ELF-1 (cell line): Measurements from ENCODE around the gene PI4KA.
"Not testable (repeated sequence)": the region's sequence is repeated elsewhere in the genome, so short reads cannot be mapped to it uniquely, and the experiment has no call there.

Experiments used
- DNase-seq: peaks from one replicate; pipeline ENCODE4 v3.0.0-alpha.2; 2016; ENCODE audit warnings: low read depth, low spot score

PI4KA gene

DNA sequence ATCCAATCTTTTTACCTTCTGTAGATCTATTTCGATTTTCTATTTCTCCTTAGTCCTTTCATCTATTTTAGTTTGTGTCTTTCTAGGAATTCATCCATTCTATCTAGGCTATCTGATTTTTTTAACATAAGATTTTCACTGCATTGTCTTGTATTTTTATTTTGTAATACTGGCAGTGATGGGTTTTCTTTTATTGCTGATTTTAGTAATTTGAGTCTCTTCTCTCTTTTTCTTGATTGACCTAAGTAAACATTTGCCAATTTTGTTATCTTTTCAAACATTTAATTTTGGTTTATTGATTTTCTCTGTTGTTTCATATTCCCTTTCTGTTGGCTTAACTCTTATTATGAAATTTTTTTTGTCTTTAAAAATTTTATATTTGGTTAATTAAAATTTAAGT lies 192.1 kb downstream of the PI4KA start:
- no peak for DNase-seq

GRCh38 chr22:20664594-20664959 lies 194.0 kb downstream of the PI4KA start:
- no peak for DNase-seq

DNA sequence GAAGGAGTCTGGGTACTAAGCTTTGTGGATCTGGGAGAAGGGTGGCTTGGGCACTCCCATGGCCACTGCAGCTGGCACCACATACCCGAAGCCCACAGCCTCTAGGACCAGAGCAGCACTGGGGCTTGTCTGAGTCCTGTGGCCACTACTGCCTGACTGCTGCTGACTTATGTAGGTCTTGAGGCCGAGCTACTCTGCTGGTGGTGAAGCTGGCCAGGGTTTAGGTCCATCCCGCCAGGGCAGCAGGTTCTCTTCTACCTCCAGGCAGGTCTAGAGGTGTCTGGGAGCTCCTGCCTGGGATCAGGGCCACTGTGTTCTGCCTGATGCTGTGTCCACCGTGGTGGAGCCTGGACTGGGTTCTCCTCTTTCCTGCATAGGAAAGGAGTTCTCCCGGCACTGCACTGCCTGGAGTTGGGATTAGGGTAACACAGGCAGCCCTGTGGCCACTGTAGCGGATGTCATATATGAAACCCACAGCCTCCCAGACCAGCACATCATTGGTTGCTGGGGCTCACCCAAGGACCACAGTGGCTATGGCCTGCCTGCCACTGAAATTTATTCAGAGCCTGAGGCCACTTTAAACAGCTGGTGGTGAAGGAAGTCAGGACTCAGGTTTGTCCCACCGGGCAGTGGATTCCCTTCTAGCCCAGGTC lies 194.5 kb downstream of the PI4KA start:
- no peak for DNase-seq

- DNase-seq = no peak
These were observed 195.3 kb downstream of the PI4KA start for GRCh38 chr22:20663137-20663828.

DNA sequence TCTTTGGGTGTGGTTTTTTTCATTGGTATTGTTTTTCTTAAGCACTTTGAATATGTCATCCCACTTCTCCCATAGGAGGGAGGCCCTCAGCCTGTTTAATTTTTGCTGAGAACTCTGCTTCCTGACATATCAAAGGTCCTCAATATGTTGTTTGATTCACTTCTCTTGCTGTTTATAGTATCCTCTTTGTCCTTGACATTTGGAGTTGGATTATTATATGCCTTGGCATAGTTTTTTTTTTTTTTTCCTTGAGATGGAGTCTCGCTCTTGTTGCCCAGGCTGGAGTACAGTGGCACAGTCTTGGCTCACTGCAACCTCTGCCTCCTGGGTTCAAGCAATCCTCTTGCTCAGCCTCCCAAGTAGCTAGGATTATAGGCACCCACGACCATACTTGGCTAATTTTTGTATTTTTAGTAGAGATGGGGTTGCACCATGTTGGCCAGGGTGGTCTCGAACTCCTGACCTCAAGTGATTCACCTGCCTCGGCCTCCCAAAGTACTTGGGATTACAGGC lies 196.0 kb downstream of the PI4KA start:
- DNase-seq = not testable (repeated sequence)

DNA sequence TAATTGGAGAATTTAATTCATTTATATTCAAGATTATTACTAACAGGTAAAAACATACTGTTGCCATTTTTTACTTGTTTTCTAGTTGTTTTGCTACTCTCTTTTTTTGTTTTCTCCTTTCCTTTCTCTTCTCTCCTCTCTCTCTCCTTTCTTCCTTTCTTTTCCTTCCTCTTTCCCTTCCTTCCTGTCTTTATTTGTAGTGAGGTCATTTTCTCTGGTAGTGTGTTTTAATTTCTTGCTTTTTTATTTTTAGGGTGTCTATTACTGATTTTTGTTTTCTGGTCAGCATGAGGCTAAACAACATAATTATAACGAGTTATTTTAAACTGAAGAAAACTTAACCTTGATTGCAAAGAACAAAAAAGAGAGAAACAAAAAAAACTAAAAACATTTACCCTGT lies 197.1 kb downstream of the PI4KA start:
- DNase-seq = no peak

DNA sequence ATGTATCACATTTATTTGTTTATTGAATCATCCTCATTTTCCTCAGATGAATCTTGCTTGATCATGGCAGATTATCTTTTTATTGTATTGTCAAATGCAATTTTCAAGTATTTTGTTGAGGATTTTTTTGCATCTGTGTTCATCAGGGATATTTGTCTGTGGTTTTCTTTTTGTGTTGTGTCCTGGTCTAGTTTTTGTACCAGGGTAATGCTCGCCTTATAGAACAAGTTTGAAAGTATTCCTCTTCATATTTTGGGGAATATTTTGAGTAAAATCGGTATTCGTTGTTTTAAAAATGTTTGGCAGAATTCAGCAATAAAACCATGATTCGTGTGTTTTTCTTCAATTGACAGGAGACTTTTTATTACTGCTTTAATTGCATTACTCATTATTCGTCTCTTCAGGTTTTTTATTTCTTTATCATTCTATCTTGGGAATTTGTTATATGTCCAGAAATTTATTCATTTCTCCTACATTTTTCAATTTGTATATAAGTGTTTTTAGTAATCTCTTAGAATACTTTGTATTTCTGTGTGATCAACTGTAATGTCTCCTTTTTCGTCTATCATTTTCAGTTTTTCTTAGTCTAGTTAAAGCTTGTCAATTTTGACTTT lies 198.1 kb downstream of the PI4KA start:
- no peak for DNase-seq

DNA sequence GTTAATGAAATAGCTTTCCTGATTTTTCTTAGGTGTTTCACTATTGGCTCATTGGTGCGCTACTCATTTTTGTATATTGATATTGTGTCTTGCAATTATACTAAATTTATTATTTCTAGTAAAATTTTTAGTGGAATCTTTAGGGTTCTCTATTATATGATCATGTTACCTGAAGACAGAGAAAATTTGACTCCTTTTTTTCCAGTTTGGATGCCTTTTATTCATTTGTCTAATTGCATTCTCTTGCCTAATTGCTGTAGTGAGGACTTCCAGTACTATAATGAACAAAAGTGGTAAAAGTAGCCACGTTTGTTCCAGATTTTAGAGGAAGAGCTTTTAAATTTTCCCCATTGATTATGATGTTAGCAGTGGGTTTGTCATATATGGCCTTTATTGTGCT lies 198.7 kb downstream of the PI4KA start:
- no peak for DNase-seq

- no peak for DNase-seq
These were observed 199.4 kb downstream of the PI4KA start for GRCh38 chr22:20659258-20659657.

DNA sequence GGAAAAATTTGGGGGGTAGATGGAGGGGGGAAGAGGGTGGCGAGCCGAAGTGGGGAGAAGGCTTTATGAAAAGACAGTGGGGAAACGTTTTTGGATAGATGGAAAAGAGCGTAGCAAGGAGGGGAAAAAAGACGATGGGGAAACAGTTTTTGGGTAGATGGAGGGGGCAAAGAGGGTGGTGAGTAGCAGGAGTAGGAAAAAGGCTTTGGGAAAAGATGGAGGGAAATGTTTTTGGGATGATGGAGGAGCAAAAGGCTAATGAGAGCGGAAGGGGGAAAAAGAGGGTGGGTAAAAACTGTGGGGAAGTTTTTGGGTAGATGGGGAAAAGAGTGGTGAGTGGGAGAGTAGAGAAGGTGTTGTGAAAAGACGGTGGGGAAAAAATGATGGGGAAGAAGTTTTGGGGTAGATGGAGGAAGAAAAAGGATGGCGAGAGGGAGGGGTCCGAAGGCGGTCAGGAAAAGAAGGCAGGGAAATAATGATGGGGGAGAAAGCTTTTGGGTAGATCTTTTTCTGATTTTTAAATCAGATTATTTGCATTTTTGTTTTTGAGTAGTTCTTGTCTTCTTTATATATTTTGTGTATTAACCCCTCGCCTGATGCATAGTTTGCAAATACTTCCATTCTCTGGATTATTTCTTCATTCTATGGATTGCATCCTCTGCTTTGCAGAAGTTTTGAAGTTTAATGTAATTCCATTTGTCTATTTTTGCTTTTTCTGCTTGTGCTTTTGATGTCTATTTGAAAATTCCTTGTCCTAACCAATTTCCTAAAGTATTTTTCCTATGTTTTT lies 200.0 kb downstream of the PI4KA start:
- no peak for DNase-seq

DNA sequence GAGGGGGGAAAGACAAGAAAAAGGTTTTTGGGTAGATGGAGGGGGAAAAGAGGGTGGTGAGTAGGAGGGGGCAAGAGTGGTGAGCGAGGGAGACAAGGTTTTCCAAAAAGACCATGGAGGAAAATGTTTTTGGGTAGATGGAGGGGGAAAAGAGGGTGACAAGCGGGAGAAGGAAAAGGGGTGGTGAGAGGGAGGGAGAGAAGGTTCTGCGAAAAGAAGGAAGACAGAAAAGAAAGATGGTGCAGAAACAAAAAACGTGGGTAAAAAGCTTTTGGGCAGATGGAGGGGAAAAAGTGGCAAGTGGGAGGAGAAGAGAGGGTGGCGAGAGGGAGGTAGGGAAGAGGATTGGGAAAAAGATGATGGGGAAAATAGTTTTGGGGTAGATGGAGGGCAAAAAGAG lies 200.6 kb downstream of the PI4KA start:
- DNase-seq = no peak
